ENCODE measurements around the gene SCFD2. TPM values are rescaled to one million over a fixed set of nuclear protein-coding genes. Genes with fewer than 3 reads are reported as not detected.

The SCFD2 gene
- total and polyA plus RNA-seq, 2 donors = 5.0 to 12.1 TPM

- H3K4me1 ChIP-seq (ENCODE audit: control insufficient read depth in 2 of 2, insufficient read depth in 2 of 2, low read length in 2 of 2) = no peaks in the 10 kb centered on the region
Observed at GRCh38 chr4:52948057-52948423, 417.8 kb downstream of the SCFD2 start.

GRCh38 chr4:52947401-52948056 is 418.3 kb downstream of the SCFD2 start:
- 99% methylated on average over 4 of the region's 4 CpGs for WGBS
- Histone ChIP-seq H3K4me1 (ENCODE audit: control insufficient read depth in 2 of 2, insufficient read depth in 2 of 2, low read length in 2 of 2) (no peaks in the 10 kb centered on the region), H3K4me3 (ENCODE audit: low read length in 2 of 2) (no peak overlapping the region)

More at GRCh38 chr4:52948057-52948423, 417.8 kb downstream of the SCFD2 start:
- WGBS = 86% methylated on average over 5 of the region's 5 CpGs
- Histone ChIP-seq H3K4me3 (ENCODE audit: low read length in 2 of 2) (no peak overlapping the region), H3K36me3 (ENCODE audit: control insufficient read depth in 2 of 2, insufficient read depth in 2 of 2, low read length in 1 of 2) (no peaks in the 10 kb centered on the region), H3K27me3 (ENCODE audit: control insufficient read depth in 2 of 2, insufficient read depth in 1 of 2, low read length in 1 of 2) (no peaks in the 10 kb centered on the region), H3K27ac (ENCODE audit: low read depth in 1 of 2, low read length in 1 of 2) (no peak overlapping the region), H3K9me3 (ENCODE audit: control insufficient read depth in 2 of 2, insufficient read depth in 1 of 2, low read length in 1 of 2) (no peaks in the 10 kb centered on the region)
- no peak for DNase-seq (ENCODE audit: low read depth in 6 of 9, low spot score in 9 of 9)

GRCh38 chr4:52946855-52947254 is 419.0 kb downstream of the SCFD2 start:
- Histone ChIP-seq H3K36me3 (ENCODE audit: control insufficient read depth in 2 of 2, insufficient read depth in 2 of 2, low read length in 1 of 2) (no peaks in the 10 kb centered on the region), H3K27me3 (ENCODE audit: control insufficient read depth in 2 of 2, insufficient read depth in 1 of 2, low read length in 1 of 2) (no peaks in the 10 kb centered on the region), H3K9me3 (ENCODE audit: control insufficient read depth in 2 of 2, insufficient read depth in 1 of 2, low read length in 1 of 2) (no peaks in the 10 kb centered on the region), H3K4me3 (ENCODE audit: low read length in 2 of 2) (no peak overlapping the region), H3K27ac (ENCODE audit: low read depth in 1 of 2, low read length in 1 of 2) (no peak overlapping the region), H3K4me1 (ENCODE audit: control insufficient read depth in 2 of 2, insufficient read depth in 2 of 2, low read length in 2 of 2) (no peaks in the 10 kb centered on the region)
- no peak for DNase-seq (ENCODE audit: low read depth in 6 of 9, low spot score in 9 of 9)
- 96% methylated on average over 4 of the region's 4 CpGs for whole genome bisulfite sequencing

More at GRCh38 chr4:52947401-52948056, 418.3 kb downstream of the SCFD2 start:
- H3K36me3 ChIP-seq (ENCODE audit: control insufficient read depth in 2 of 2, insufficient read depth in 2 of 2, low read length in 1 of 2) = no peaks in the 10 kb centered on the region
- DNase-seq (ENCODE audit: low read depth in 6 of 9, low spot score in 9 of 9) = no peak
- no peaks in the 10 kb centered on the region for H3K9me3 ChIP-seq (ENCODE audit: control insufficient read depth in 2 of 2, insufficient read depth in 1 of 2, low read length in 1 of 2)
- H3K27me3 ChIP-seq (ENCODE audit: control insufficient read depth in 2 of 2, insufficient read depth in 1 of 2, low read length in 1 of 2) = no peaks in the 10 kb centered on the region
- H3K27ac ChIP-seq (ENCODE audit: low read depth in 1 of 2, low read length in 1 of 2) = no peak overlapping the region

- Histone ChIP-seq H3K27ac (ENCODE audit: low read depth in 1 of 2, low read length in 1 of 2) (no peak overlapping the region), H3K4me1 (ENCODE audit: control insufficient read depth in 2 of 2, insufficient read depth in 2 of 2, low read length in 2 of 2) (no peaks in the 10 kb centered on the region), H3K27me3 (ENCODE audit: control insufficient read depth in 2 of 2, insufficient read depth in 1 of 2, low read length in 1 of 2) (no peaks in the 10 kb centered on the region), H3K4me3 (ENCODE audit: low read length in 2 of 2) (no peak overlapping the region), H3K9me3 (ENCODE audit: control insufficient read depth in 2 of 2, insufficient read depth in 1 of 2, low read length in 1 of 2) (no peaks in the 10 kb centered on the region), H3K36me3 (ENCODE audit: control insufficient read depth in 2 of 2, insufficient read depth in 2 of 2, low read length in 1 of 2) (no peaks in the 10 kb centered on the region)
- no peak for DNase-seq (ENCODE audit: low read depth in 6 of 9, low spot score in 9 of 9)
- 97% methylated on average over 2 of the region's 2 CpGs for WGBS
Observed at GRCh38 chr4:52945982-52946381, 419.9 kb downstream of the SCFD2 start.

- Histone ChIP-seq H3K9me3 (ENCODE audit: control insufficient read depth in 2 of 2, insufficient read depth in 1 of 2, low read length in 1 of 2) (no peaks in the 10 kb centered on the region), H3K36me3 (ENCODE audit: control insufficient read depth in 2 of 2, insufficient read depth in 2 of 2, low read length in 1 of 2) (no peaks in the 10 kb centered on the region), H3K27ac (ENCODE audit: low read depth in 1 of 2, low read length in 1 of 2) (no peak overlapping the region), H3K4me1 (ENCODE audit: control insufficient read depth in 2 of 2, insufficient read depth in 2 of 2, low read length in 2 of 2) (no peaks in the 10 kb centered on the region), H3K27me3 (ENCODE audit: control insufficient read depth in 2 of 2, insufficient read depth in 1 of 2, low read length in 1 of 2) (no peaks in the 10 kb centered on the region), H3K4me3 (ENCODE audit: low read length in 2 of 2) (no peak overlapping the region)
- no peak for DNase-seq (ENCODE audit: low read depth in 6 of 9, low spot score in 9 of 9)
- 95% methylated on average over 2 of the region's 2 CpGs for WGBS
Observed at GRCh38 chr4:52945326-52945898, 420.4 kb downstream of the SCFD2 start.

GRCh38 chr4:52943677-52944076 is 422.2 kb downstream of the SCFD2 start:
- H3K4me1 ChIP-seq (ENCODE audit: control insufficient read depth in 2 of 2, insufficient read depth in 2 of 2, low read length in 2 of 2) = no peaks in the 10 kb centered on the region
- H3K27me3 ChIP-seq (ENCODE audit: control insufficient read depth in 2 of 2, insufficient read depth in 1 of 2, low read length in 1 of 2) = no peaks in the 10 kb centered on the region
- H3K36me3 ChIP-seq (ENCODE audit: control insufficient read depth in 2 of 2, insufficient read depth in 2 of 2, low read length in 1 of 2) = no peaks in the 10 kb centered on the region
- no peaks in the 10 kb centered on the region for H3K9me3 ChIP-seq (ENCODE audit: control insufficient read depth in 2 of 2, insufficient read depth in 1 of 2, low read length in 1 of 2)
- H3K4me3 ChIP-seq (ENCODE audit: low read length in 2 of 2) = no peak overlapping the region
- no peak overlapping the region for H3K27ac ChIP-seq (ENCODE audit: low read depth in 1 of 2, low read length in 1 of 2)
- no peak for DNase-seq (ENCODE audit: low read depth in 6 of 9, low spot score in 9 of 9)

- no peak overlapping the region for H3K4me3 ChIP-seq (ENCODE audit: low read length in 2 of 2)
- DNase-seq (ENCODE audit: low read depth in 6 of 9, low spot score in 9 of 9) = no peak
- 98% methylated on average over 1 of the region's 1 CpG for WGBS
- H3K4me1 ChIP-seq (ENCODE audit: control insufficient read depth in 2 of 2, insufficient read depth in 2 of 2, low read length in 2 of 2) = no peaks in the 10 kb centered on the region
- no peak overlapping the region for H3K27ac ChIP-seq (ENCODE audit: low read depth in 1 of 2, low read length in 1 of 2)
- H3K27me3 ChIP-seq (ENCODE audit: control insufficient read depth in 2 of 2, insufficient read depth in 1 of 2, low read length in 1 of 2) = no peaks in the 10 kb centered on the region
- H3K36me3 ChIP-seq (ENCODE audit: control insufficient read depth in 2 of 2, insufficient read depth in 2 of 2, low read length in 1 of 2) = no peaks in the 10 kb centered on the region
- H3K9me3 ChIP-seq (ENCODE audit: control insufficient read depth in 2 of 2, insufficient read depth in 1 of 2, low read length in 1 of 2) = no peaks in the 10 kb centered on the region
Observed at GRCh38 chr4:52942936-52943335, 422.9 kb downstream of the SCFD2 start.

- no peak for DNase-seq (ENCODE audit: low read depth in 6 of 9, low spot score in 9 of 9)
Observed at GRCh38 chr4:52941450-52941849, 424.4 kb downstream of the SCFD2 start.

GRCh38 chr4:52939739-52940138 is 426.1 kb downstream of the SCFD2 start:
- Histone ChIP-seq H3K9me3 (ENCODE audit: control insufficient read depth in 2 of 2, insufficient read depth in 1 of 2, low read length in 1 of 2) (no peaks in the 10 kb centered on the region), H3K4me3 (ENCODE audit: low read length in 2 of 2) (no peak overlapping the region), H3K4me1 (ENCODE audit: control insufficient read depth in 2 of 2, insufficient read depth in 2 of 2, low read length in 2 of 2) (no peaks in the 10 kb centered on the region), H3K27ac (ENCODE audit: low read depth in 1 of 2, low read length in 1 of 2) (no peak overlapping the region), H3K36me3 (ENCODE audit: control insufficient read depth in 2 of 2, insufficient read depth in 2 of 2, low read length in 1 of 2) (no peaks in the 10 kb centered on the region), H3K27me3 (ENCODE audit: control insufficient read depth in 2 of 2, insufficient read depth in 1 of 2, low read length in 1 of 2) (no peaks in the 10 kb centered on the region)
- DNase-seq (ENCODE audit: low read depth in 6 of 9, low spot score in 9 of 9) = no peak
- 97% methylated on average over 2 of the region's 2 CpGs for WGBS

More at GRCh38 chr4:52941450-52941849, 424.4 kb downstream of the SCFD2 start:
- Histone ChIP-seq H3K4me3 (ENCODE audit: low read length in 2 of 2) (no peak overlapping the region), H3K36me3 (ENCODE audit: control insufficient read depth in 2 of 2, insufficient read depth in 2 of 2, low read length in 1 of 2) (no peaks in the 10 kb centered on the region), H3K4me1 (ENCODE audit: control insufficient read depth in 2 of 2, insufficient read depth in 2 of 2, low read length in 2 of 2) (no peaks in the 10 kb centered on the region), H3K9me3 (ENCODE audit: control insufficient read depth in 2 of 2, insufficient read depth in 1 of 2, low read length in 1 of 2) (no peaks in the 10 kb centered on the region), H3K27ac (ENCODE audit: low read depth in 1 of 2, low read length in 1 of 2) (no peak overlapping the region), H3K27me3 (ENCODE audit: control insufficient read depth in 2 of 2, insufficient read depth in 1 of 2, low read length in 1 of 2) (no peaks in the 10 kb centered on the region)
- over 99% methylated on average over 3 of the region's 3 CpGs for WGBS
